GM12865 (cell line): Measurements from ENCODE around the gene LRRC4B.

Experiments
- DNase-seq: peaks from one replicate; pipeline ENCODE4 v3.0.0; 2010; ENCODE audit warnings: low read depth
- H3K4me3 ChIP-seq: 2 replicates; pipeline ENCODE4 v1.5.1; 2011; ENCODE audit warnings: mild to moderate bottlenecking, low read depth, low read length, control low read depth
- CTCF ChIP-seq: IDR thresholded peaks from 2 replicates; pipeline ENCODE4 v1.5.1; 2011; ENCODE audit warnings: low read length, control low read depth, low read depth, inconsistent platforms; ENCODE audit not compliant: insufficient read depth; ENCODE audit errors: missing control alignments

The LRRC4B gene

GRCh38 chr19:50486823-50487515 lies 81.3 kb downstream of the LRRC4B start:
- TF ChIP-seq CTCF: peak; percentile 44
- no peak overlapping the region for H3K4me3 ChIP-seq
- peak; percentile 71 for DNase-seq

GRCh38 chr19:50485284-50485955 lies 82.8 kb downstream of the LRRC4B start:
- no peak overlapping the region for H3K4me3 ChIP-seq
- TF ChIP-seq CTCF: no peak
- no peak for DNase-seq

- H3K4me3 ChIP-seq: no peak overlapping the region
- TF ChIP-seq CTCF: no peak
- no peak for DNase-seq
Observed at GRCh38 chr19:50482916-50483315, 85.3 kb downstream of the LRRC4B start.

- TF ChIP-seq CTCF: no peak
- no peak for DNase-seq
- H3K4me3 ChIP-seq: no peak overlapping the region
Observed at GRCh38 chr19:50482271-50482855, 85.9 kb downstream of the LRRC4B start.

GRCh38 chr19:50481351-50482149 lies 86.7 kb downstream of the LRRC4B start:
- no peak for DNase-seq
- no peak for TF ChIP-seq CTCF
- H3K4me3 ChIP-seq: no peak overlapping the region

- no peak for TF ChIP-seq CTCF
- no peak overlapping the region for H3K4me3 ChIP-seq
- DNase-seq: no peak
Observed at GRCh38 chr19:50480281-50481111, 87.7 kb downstream of the LRRC4B start.
